Bronchus fibroblast of lung (primary cell): Measurements from ENCODE around the gene DTWD2. TPM values are rescaled to one million over a fixed set of nuclear protein-coding genes. Genes with fewer than 3 reads are reported as not detected.

Experiments
- total RNA-seq: library from RNA; depleted of rRNA; stranded (reverse); fragments of >200 nt; gene quantifications from 2 replicates; pipeline ENCODE4 v1.2.3, GENCODE V29; 2015

The DTWD2 gene, protein sequence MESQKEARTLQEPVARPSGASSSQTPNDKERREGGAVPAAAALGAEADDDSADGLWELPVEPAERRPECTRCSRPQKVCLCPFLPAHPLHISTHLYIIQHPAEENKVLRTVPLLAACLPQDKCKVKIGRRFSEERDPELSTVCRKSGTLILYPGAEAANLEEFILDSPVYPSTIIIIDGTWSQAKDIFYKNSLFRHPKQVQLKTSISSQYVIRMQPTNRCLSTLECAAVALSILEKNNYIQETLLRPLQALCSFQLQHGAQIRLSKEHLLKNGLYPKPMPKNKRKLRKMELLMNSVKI
- 2.0 and 2.5 TPM in 2 replicates for total RNA-seq

DNA sequence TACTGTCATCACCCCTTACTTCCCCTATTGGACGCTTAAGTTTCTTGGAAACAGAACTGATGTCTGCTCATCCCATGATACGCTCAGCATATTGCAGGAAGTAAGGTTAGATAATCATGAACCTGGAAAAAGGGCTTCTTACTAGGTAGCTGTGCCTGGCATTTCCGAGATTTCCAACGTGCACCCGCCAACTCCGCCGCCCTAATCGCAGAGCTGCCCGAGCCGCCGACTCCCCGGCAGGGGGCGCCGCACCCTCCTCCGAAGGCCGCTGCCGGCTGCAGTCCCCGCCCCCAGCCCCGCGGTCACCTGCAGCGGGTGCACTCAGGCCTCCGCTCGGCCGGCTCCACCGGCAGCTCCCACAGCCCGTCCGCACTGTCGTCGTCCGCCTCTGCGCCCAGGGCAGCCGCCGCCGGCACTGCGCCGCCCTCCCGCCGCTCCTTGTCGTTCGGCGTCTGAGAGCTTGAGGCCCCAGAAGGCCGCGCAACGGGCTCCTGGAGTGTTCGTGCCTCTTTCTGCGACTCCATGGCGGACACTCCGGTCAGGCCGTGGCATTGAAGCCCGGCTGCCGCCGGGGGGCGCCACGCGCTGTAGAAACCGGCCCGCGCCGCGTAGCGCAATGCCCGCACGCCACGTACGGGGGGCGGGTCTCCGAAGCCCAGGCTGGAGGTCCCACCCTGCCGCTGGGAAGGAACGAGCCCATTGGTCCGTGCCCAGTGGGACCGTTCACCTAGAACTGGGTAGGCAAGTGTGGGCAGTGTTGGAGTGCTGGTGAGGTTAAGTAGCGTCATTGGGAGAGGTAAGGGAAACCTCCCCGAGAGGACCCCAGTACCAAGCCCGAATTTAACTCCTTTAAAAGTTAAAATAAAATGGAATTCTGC is at the start of gene DTWD2:
Gene DTWD2 (minus strand): TSS at position 560 of the 878 bp plus-strand sequence. CDS start 36 bp downstream, at position 524.

Other genes starting within 250 kb of the DTWD2 start
- gene DMXL1, start 82.5 kb upstream of the DTWD2 start, total RNA-seq: 10.7 and 11.3 TPM in 2 replicates